Measurements from ENCODE around the gene USP15. TPM values are rescaled to one million over a fixed set of nuclear protein-coding genes. Genes with fewer than 3 reads are reported as not detected.

The USP15 gene
- polyA plus RNA-seq (2012; ENCODE audit: insufficient read length, low read depth), result 24.1 TPM

DNA sequence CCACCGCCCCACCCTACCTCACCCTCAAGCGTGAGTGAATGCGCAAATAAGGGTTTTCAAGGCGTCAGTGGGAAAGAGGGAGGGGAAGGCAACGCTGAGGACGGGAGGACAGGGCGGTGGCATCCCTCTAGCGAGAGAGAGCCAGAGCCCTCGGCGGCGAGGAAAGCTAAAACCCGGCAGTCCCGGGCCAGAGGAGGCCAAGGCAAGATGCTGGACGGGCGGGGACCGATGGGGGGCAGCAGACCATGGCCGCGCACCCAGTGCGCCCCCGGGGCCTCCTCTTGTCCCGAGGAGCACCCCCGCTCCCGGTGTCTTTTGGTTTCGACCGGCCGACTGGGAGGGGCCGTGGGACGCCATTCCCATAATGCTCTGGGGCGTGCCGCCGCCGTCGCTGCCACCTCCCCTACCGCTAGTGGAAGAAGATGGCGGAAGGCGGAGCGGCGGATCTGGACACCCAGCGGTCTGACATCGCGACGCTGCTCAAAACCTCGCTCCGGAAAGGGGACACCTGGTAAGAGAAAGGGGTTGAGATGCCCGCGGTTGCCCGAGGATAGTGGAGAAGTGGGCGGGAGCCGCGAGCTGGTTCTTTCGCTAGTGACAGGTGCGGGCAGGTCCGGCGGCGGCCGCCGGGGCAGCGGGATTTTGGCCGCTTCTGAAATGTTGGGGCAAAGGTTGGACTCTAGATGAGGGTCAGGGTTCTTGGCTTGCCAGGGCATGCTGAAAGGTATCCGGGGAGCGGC is at the start of gene USP15:
TSS of gene USP15 (plus strand) at position 412 of the 740 bp plus-strand sequence. CDS start at position 423, 11 bp downstream.
- peak; percentile 68; the same call in 1 of the 2 replicates for TF ChIP-seq TAF1 (IDR thresholded peaks at IDR 0.05; ENCODE audit: borderline replicate concordance, insufficient read depth, low read length)
- 0 out of 2 replicates have a peak, but pooled peaks have one; percentile 32 for TF ChIP-seq SIN3A (IDR thresholded peaks at IDR 0.05; ENCODE audit: borderline replicate concordance, insufficient read depth, low read length)
- peak; percentile 83 for TF ChIP-seq FOXP2 (optimal IDR thresholded peaks at IDR 0.05; ENCODE audit: borderline replicate concordance, extremely low read depth, extremely low read length, insufficient read depth)
- TF ChIP-seq, protein P1, sequence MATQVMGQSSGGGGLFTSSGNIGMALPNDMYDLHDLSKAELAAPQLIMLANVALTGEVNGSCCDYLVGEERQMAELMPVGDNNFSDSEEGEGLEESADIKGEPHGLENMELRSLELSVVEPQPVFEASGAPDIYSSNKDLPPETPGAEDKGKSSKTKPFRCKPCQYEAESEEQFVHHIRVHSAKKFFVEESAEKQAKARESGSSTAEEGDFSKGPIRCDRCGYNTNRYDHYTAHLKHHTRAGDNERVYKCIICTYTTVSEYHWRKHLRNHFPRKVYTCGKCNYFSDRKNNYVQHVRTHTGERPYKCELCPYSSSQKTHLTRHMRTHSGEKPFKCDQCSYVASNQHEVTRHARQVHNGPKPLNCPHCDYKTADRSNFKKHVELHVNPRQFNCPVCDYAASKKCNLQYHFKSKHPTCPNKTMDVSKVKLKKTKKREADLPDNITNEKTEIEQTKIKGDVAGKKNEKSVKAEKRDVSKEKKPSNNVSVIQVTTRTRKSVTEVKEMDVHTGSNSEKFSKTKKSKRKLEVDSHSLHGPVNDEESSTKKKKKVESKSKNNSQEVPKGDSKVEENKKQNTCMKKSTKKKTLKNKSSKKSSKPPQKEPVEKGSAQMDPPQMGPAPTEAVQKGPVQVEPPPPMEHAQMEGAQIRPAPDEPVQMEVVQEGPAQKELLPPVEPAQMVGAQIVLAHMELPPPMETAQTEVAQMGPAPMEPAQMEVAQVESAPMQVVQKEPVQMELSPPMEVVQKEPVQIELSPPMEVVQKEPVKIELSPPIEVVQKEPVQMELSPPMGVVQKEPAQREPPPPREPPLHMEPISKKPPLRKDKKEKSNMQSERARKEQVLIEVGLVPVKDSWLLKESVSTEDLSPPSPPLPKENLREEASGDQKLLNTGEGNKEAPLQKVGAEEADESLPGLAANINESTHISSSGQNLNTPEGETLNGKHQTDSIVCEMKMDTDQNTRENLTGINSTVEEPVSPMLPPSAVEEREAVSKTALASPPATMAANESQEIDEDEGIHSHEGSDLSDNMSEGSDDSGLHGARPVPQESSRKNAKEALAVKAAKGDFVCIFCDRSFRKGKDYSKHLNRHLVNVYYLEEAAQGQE (IDR thresholded peaks at IDR 0.05; ENCODE audit: insufficient read depth in 1 of 2, low read depth in 2 of 2, low read length in 2 of 2), result 0 out of 4 replicates have a peak, but pooled peaks of 1 of the 2 experiments have one; percentile 42
- TF ChIP-seq POLR2AphosphoS5 (IDR thresholded peaks at IDR 0.05; ENCODE audit: low read depth, low read length), result peak; percentile 84

DNA sequence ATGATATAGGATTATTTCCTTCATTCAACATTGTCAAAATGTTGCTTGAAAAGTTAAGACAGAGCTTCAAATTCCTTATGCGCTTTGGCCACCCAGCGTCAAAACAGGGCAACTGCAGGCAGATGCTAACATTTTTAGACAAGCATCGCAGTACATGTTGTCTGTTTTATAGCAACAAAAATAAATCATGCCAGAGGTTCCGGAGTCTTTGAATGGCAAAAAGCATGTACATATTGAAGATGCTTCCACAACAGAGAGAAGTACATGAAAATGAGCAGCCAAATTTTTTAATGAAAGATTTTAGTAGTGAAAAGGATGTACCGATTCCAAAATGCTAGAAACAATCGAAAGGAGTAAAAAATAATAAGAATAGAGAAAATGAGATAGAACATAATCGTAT is 49.8 kb upstream of the USP15 start:
- TF ChIP-seq FOXP2 (optimal IDR thresholded peaks at IDR 0.05; ENCODE audit: borderline replicate concordance, extremely low read depth, extremely low read length, insufficient read depth) (no peak), TAF1 (IDR thresholded peaks at IDR 0.05; ENCODE audit: borderline replicate concordance, insufficient read depth, low read length) (no peak)

DNA sequence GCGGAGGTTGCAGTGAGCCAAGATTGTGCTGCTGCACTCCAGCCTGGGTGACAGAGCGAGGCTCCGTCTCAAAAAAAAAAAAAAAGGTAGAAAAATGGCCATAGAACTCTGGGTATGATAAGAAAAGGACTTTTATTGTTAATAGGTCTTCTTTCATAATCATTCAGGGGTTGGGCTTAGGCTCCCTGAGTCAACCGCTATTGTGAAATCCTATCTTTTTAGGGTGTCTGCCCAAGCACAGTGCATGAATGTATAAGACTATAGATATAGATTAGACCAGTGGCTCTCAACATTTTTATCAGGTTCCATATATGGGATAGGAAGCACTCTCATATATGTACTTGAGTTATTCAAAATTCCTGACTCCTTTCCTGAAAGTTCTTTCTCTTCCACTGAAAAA is 48.7 kb upstream of the USP15 start:
- TF ChIP-seq, protein P1 (IDR thresholded peaks at IDR 0.05; ENCODE audit: insufficient read depth in 1 of 2, low read depth in 2 of 2, low read length in 2 of 2), result no peak
- TF ChIP-seq SIN3A (IDR thresholded peaks at IDR 0.05; ENCODE audit: borderline replicate concordance, insufficient read depth, low read length) (no peak), TAF1 (IDR thresholded peaks at IDR 0.05; ENCODE audit: borderline replicate concordance, insufficient read depth, low read length) (no peak), POLR2AphosphoS5 (IDR thresholded peaks at IDR 0.05; ENCODE audit: low read depth, low read length) (no peak), FOXP2 (optimal IDR thresholded peaks at IDR 0.05; ENCODE audit: borderline replicate concordance, extremely low read depth, extremely low read length, insufficient read depth) (no peak)

DNA sequence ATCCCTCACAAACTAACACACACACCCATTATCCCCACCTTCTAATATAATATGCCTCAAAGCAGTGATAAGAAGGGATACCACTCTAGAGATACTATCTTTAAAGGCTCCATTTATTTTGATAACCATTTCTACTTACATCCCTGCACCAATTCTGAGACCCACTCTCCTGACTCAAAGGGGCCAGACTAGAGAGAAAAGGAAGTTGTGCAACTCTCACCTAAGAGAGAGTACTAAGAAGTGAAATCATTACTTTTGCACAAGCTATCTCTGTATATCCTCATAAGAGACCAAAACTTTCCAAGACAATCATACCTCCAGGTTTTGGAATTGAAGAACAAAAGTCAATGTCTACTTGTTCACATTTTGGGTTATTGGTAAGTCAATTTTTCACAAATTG is 45.4 kb upstream of the USP15 start:
- TF ChIP-seq FOXP2 (optimal IDR thresholded peaks at IDR 0.05; ENCODE audit: borderline replicate concordance, extremely low read depth, extremely low read length, insufficient read depth), result no peak
- TF ChIP-seq SIN3A (IDR thresholded peaks at IDR 0.05; ENCODE audit: borderline replicate concordance, insufficient read depth, low read length), result no peak
- no peak for TF ChIP-seq TAF1 (IDR thresholded peaks at IDR 0.05; ENCODE audit: borderline replicate concordance, insufficient read depth, low read length)
- no peak for TF ChIP-seq POLR2AphosphoS5 (IDR thresholded peaks at IDR 0.05; ENCODE audit: low read depth, low read length)
- TF ChIP-seq, protein P1 (IDR thresholded peaks at IDR 0.05; ENCODE audit: insufficient read depth in 1 of 2, low read depth in 2 of 2, low read length in 2 of 2), result no peak

DNA sequence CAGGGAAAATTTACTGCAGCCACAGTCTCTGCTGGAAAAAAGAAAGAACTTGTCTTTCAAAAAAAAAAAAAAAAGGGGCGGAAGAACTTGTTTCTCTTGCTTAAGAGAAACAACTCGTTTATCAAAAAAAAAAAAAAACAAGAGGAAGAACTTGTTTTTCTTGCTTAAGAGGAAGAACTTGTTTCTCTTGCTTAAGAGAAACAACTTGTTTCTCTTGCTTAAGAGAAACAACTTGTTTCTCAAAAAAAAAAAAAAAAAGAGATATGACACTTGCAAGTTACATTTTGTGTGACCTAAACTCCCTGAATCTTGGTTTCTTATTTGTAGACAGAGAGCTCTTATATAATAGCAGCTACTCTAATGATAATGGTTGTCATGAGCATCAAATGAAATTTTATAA is 44.7 kb upstream of the USP15 start:
- TF ChIP-seq, protein P1 (IDR thresholded peaks at IDR 0.05; ENCODE audit: insufficient read depth in 1 of 2, low read depth in 2 of 2, low read length in 2 of 2), result no peak
- TF ChIP-seq POLR2AphosphoS5 (IDR thresholded peaks at IDR 0.05; ENCODE audit: low read depth, low read length) (no peak), TAF1 (IDR thresholded peaks at IDR 0.05; ENCODE audit: borderline replicate concordance, insufficient read depth, low read length) (no peak), FOXP2 (optimal IDR thresholded peaks at IDR 0.05; ENCODE audit: borderline replicate concordance, extremely low read depth, extremely low read length, insufficient read depth) (no peak), SIN3A (IDR thresholded peaks at IDR 0.05; ENCODE audit: borderline replicate concordance, insufficient read depth, low read length) (no peak)

Data from PFSK-1 (cell line).